Measurements from ENCODE around the gene B3GNT7.

DNA sequence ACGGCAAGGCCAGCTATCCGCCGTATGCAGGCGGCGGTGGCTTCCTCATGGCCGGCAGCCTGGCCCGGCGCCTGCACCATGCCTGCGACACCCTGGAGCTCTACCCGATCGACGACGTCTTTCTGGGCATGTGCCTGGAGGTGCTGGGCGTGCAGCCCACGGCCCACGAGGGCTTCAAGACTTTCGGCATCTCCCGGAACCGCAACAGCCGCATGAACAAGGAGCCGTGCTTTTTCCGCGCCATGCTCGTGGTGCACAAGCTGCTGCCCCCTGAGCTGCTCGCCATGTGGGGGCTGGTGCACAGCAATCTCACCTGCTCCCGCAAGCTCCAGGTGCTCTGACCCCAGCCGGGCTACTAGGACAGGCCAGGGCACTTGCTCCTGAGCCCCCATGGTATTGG is 3.1 kb downstream of the B3GNT7 start:
- no peak for TF ChIP-seq SIN3A (IDR thresholded peaks at IDR 0.05; ENCODE audit: borderline replicate concordance, insufficient read depth, low read length)
- no peak for TF ChIP-seq POLR2AphosphoS5 (IDR thresholded peaks at IDR 0.05; ENCODE audit: low read depth, low read length)
- no peak for TF ChIP-seq TAF1 (IDR thresholded peaks at IDR 0.05; ENCODE audit: borderline replicate concordance, insufficient read depth, low read length)
- TF ChIP-seq, protein P1, sequence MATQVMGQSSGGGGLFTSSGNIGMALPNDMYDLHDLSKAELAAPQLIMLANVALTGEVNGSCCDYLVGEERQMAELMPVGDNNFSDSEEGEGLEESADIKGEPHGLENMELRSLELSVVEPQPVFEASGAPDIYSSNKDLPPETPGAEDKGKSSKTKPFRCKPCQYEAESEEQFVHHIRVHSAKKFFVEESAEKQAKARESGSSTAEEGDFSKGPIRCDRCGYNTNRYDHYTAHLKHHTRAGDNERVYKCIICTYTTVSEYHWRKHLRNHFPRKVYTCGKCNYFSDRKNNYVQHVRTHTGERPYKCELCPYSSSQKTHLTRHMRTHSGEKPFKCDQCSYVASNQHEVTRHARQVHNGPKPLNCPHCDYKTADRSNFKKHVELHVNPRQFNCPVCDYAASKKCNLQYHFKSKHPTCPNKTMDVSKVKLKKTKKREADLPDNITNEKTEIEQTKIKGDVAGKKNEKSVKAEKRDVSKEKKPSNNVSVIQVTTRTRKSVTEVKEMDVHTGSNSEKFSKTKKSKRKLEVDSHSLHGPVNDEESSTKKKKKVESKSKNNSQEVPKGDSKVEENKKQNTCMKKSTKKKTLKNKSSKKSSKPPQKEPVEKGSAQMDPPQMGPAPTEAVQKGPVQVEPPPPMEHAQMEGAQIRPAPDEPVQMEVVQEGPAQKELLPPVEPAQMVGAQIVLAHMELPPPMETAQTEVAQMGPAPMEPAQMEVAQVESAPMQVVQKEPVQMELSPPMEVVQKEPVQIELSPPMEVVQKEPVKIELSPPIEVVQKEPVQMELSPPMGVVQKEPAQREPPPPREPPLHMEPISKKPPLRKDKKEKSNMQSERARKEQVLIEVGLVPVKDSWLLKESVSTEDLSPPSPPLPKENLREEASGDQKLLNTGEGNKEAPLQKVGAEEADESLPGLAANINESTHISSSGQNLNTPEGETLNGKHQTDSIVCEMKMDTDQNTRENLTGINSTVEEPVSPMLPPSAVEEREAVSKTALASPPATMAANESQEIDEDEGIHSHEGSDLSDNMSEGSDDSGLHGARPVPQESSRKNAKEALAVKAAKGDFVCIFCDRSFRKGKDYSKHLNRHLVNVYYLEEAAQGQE (IDR thresholded peaks at IDR 0.05; ENCODE audit: insufficient read depth in 1 of 2, low read depth in 2 of 2, low read length in 2 of 2), result no peak
